ENCODE results near the gene PAPPA. TPM values are rescaled to one million over a fixed set of nuclear protein-coding genes. Genes with fewer than 3 reads are reported as not detected.

PAPPA gene
- total RNA-seq, 4 donors from 2014 or later = 0.53 to 2.3 (median 1.4) TPM

- Histone ChIP-seq H3K4me3 (no peak overlapping the region), H3K27ac (no peak overlapping the region), H3K4me1 (peaks cover 3% of the 10 kb centered on the region), H3K27me3 (peaks cover 8% of the 10 kb centered on the region), H3K36me3 (no peaks in the 10 kb centered on the region), H3K9me3 (no peaks in the 10 kb centered on the region)
- DNase-seq (ENCODE audit: low spot score in 2 of 2) = no peak
- TF ChIP-seq POLR2AphosphoS5 (IDR thresholded peaks at IDR 0.05) = no peak
- TF ChIP-seq EP300 (IDR thresholded peaks at IDR 0.05) = no peak
Measured at GRCh38 chr9:116145036-116145435, 8.6 kb upstream of the PAPPA start.

GRCh38 chr9:116147821-116148220 is 5.8 kb upstream of the PAPPA start:
- peaks cover 17% of the 10 kb centered on the region for H3K27me3 ChIP-seq
- no peaks in the 10 kb centered on the region for H3K9me3 ChIP-seq
- H3K36me3 ChIP-seq = no peaks in the 10 kb centered on the region
- WGBS = 83% methylated on average over 4 of the region's 4 CpGs
- no peak overlapping the region for H3K4me3 ChIP-seq
- H3K27ac ChIP-seq = no peak overlapping the region
- DNase-seq (ENCODE audit: low spot score in 2 of 2) = no peak
- H3K4me1 ChIP-seq = no peaks in the 10 kb centered on the region
- TF ChIP-seq POLR2A (IDR thresholded peaks at IDR 0.05) (no peak), POLR2AphosphoS5 (IDR thresholded peaks at IDR 0.05) (no peak), EP300 (IDR thresholded peaks at IDR 0.05) (no peak), CTCF (IDR thresholded peaks at IDR 0.05) (no peak)

- TF ChIP-seq POLR2A (IDR thresholded peaks at IDR 0.05) = no peak
- no peak for TF ChIP-seq POLR2AphosphoS5 (IDR thresholded peaks at IDR 0.05)
- TF ChIP-seq EP300 (IDR thresholded peaks at IDR 0.05) = no peak
- peak in 1 of 2 donors; percentile 64 for TF ChIP-seq CTCF (IDR thresholded peaks at IDR 0.05)
- Histone ChIP-seq H3K27ac (no peak overlapping the region), H3K36me3 (no peaks in the 10 kb centered on the region), H3K4me1 (peaks cover 6% of the 10 kb centered on the region), H3K27me3 (peaks cover 26% of the 10 kb centered on the region), H3K4me3 (no peak overlapping the region), H3K9me3 (no peaks in the 10 kb centered on the region)
- no peak for DNase-seq (ENCODE audit: low spot score in 2 of 2)
- 23% methylated on average over 4 of the region's 4 CpGs for WGBS
Measured at GRCh38 chr9:116149844-116150243, 3.7 kb upstream of the PAPPA start.

GRCh38 chr9:116151199-116151598 is 2.4 kb upstream of the PAPPA start:
- Histone ChIP-seq H3K27me3 (peaks cover 34% of the 10 kb centered on the region), H3K27ac (no peak overlapping the region), H3K9me3 (no peaks in the 10 kb centered on the region), H3K36me3 (no peaks in the 10 kb centered on the region), H3K4me1 (peaks cover 19% of the 10 kb centered on the region), H3K4me3 (no peak overlapping the region)
- 75% methylated on average over 4 of the region's 4 CpGs for WGBS
- no peak for TF ChIP-seq EP300 (IDR thresholded peaks at IDR 0.05)
- no peak for TF ChIP-seq CTCF (IDR thresholded peaks at IDR 0.05)
- no peak for TF ChIP-seq POLR2AphosphoS5 (IDR thresholded peaks at IDR 0.05)
- no peak for TF ChIP-seq POLR2A (IDR thresholded peaks at IDR 0.05)
- no peak for DNase-seq (ENCODE audit: low spot score in 2 of 2)

GRCh38 chr9:116151966-116152381 is 1.6 kb upstream of the PAPPA start:
- no peak overlapping the region for H3K27ac ChIP-seq
- H3K4me3 ChIP-seq = no peak overlapping the region

More at GRCh38 chr9:116151966-116152381, 1.6 kb upstream of the PAPPA start:
- TF ChIP-seq POLR2AphosphoS5 (IDR thresholded peaks at IDR 0.05) = no peak
- TF ChIP-seq EP300 (IDR thresholded peaks at IDR 0.05) = no peak
- TF ChIP-seq POLR2A (IDR thresholded peaks at IDR 0.05) = no peak
- TF ChIP-seq CTCF (IDR thresholded peaks at IDR 0.05) = no peak
- no peak for DNase-seq (ENCODE audit: low spot score in 2 of 2)
- Histone ChIP-seq H3K27me3 (peaks cover 38% of the 10 kb centered on the region), H3K9me3 (no peaks in the 10 kb centered on the region), H3K36me3 (no peaks in the 10 kb centered on the region), H3K4me1 (peaks cover 26% of the 10 kb centered on the region)
- 26% methylated on average over 6 of the region's 6 CpGs for WGBS

Measured in suprapubic skin (tissue), 4 donors.